ENCODE results near the gene TRIP13. TPM values are rescaled to one million over a fixed set of nuclear protein-coding genes. Genes with fewer than 3 reads are reported as not detected.

The TRIP13 gene
- total and polyA plus RNA-seq, 2 experiments from 2014 or later = 42.5 to 44.8 TPM

DNA sequence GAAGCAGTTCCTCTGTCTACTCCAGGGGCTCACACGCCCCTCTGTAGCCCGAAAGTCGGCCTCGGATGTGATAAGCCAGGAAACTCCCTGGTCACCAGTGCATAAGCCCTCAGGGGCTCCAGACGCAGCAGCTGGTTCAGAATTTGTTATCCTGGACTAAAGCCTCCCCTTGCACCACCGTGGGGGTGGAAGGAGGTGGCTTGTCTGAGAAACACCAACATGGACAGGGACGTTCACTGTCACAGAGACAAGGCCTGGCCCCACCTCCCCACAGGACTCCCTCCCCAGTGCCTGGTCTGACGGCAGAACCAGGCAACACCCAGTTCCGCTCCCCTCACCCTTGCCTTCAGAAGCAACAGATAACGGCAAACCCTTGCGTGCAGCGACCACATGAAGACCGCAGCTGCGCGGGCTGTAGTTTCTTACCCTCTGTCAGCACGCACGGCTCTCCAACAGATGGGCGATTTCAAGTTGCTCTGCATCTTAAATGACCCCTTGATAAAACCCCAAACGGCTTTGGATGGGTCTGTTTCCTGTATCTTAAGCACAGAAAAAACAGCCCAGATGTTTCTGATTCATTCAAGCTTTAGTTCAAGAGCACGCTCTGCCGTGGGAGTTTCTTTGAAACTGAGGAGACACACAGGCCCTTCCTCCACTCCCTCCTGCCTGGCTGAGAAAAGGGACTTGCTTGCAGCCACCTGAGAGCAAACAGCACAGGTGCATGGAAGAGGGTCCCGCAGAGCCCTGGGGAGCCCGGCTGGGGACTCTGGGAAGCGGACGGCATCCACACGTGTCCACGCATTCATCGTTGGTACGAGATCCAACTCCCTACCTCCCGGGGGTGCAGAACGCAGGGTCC lies 71.2 kb downstream of the TRIP13 start:
- Histone ChIP-seq H3K4me3 (no peak overlapping the region), H2AFZ (no peak overlapping the region), H3K4me2 (no peak overlapping the region), H3K4me1 (ENCODE audit: insufficient read depth) (no peaks in the 10 kb centered on the region), H3K79me2 (replicated peaks; ENCODE audit: insufficient read depth) (no peaks in the 10 kb centered on the region), H4K20me1 (replicated peaks; ENCODE audit: insufficient read depth) (no peaks in the 10 kb centered on the region), H3K9me2 (ENCODE audit: insufficient read depth) (no peaks in the 10 kb centered on the region), H3K27ac (ENCODE audit: low read depth) (no peak overlapping the region), H3K36me3 (ENCODE audit: insufficient read depth) (no peaks in the 10 kb centered on the region), H3F3A (replicated peaks; ENCODE audit: low read depth) (no peaks in the 10 kb centered on the region), H3K27me3 (ENCODE audit: insufficient read depth) (no peaks in the 10 kb centered on the region)
- Mint-ChIP-seq H3K9me3 (no peaks in the 10 kb centered on the region), H3K27ac (no peak overlapping the region), H3K4me1 (no peaks in the 10 kb centered on the region), H3K36me3 (ENCODE audit: low read depth) (no peaks in the 10 kb centered on the region), H3K4me3 (no peak overlapping the region), H3K27me3 (ENCODE audit: insufficient read depth, low read depth, poor library complexity) (peaks cover 9% of the 10 kb centered on the region)
- TF ChIP-seq ZNF114 (CRISPR knock-in tag; IDR thresholded peaks at IDR 0.05) = no peak
- TF ChIP-seq JUNB (IDR thresholded peaks at IDR 0.05; ENCODE audit: unreplicated experiment) = no peak
- no peak for TF ChIP-seq EZH2 (IDR thresholded peaks at IDR 0.05; ENCODE audit: low read depth, unreplicated experiment)
- TF ChIP-seq, protein P1, sequence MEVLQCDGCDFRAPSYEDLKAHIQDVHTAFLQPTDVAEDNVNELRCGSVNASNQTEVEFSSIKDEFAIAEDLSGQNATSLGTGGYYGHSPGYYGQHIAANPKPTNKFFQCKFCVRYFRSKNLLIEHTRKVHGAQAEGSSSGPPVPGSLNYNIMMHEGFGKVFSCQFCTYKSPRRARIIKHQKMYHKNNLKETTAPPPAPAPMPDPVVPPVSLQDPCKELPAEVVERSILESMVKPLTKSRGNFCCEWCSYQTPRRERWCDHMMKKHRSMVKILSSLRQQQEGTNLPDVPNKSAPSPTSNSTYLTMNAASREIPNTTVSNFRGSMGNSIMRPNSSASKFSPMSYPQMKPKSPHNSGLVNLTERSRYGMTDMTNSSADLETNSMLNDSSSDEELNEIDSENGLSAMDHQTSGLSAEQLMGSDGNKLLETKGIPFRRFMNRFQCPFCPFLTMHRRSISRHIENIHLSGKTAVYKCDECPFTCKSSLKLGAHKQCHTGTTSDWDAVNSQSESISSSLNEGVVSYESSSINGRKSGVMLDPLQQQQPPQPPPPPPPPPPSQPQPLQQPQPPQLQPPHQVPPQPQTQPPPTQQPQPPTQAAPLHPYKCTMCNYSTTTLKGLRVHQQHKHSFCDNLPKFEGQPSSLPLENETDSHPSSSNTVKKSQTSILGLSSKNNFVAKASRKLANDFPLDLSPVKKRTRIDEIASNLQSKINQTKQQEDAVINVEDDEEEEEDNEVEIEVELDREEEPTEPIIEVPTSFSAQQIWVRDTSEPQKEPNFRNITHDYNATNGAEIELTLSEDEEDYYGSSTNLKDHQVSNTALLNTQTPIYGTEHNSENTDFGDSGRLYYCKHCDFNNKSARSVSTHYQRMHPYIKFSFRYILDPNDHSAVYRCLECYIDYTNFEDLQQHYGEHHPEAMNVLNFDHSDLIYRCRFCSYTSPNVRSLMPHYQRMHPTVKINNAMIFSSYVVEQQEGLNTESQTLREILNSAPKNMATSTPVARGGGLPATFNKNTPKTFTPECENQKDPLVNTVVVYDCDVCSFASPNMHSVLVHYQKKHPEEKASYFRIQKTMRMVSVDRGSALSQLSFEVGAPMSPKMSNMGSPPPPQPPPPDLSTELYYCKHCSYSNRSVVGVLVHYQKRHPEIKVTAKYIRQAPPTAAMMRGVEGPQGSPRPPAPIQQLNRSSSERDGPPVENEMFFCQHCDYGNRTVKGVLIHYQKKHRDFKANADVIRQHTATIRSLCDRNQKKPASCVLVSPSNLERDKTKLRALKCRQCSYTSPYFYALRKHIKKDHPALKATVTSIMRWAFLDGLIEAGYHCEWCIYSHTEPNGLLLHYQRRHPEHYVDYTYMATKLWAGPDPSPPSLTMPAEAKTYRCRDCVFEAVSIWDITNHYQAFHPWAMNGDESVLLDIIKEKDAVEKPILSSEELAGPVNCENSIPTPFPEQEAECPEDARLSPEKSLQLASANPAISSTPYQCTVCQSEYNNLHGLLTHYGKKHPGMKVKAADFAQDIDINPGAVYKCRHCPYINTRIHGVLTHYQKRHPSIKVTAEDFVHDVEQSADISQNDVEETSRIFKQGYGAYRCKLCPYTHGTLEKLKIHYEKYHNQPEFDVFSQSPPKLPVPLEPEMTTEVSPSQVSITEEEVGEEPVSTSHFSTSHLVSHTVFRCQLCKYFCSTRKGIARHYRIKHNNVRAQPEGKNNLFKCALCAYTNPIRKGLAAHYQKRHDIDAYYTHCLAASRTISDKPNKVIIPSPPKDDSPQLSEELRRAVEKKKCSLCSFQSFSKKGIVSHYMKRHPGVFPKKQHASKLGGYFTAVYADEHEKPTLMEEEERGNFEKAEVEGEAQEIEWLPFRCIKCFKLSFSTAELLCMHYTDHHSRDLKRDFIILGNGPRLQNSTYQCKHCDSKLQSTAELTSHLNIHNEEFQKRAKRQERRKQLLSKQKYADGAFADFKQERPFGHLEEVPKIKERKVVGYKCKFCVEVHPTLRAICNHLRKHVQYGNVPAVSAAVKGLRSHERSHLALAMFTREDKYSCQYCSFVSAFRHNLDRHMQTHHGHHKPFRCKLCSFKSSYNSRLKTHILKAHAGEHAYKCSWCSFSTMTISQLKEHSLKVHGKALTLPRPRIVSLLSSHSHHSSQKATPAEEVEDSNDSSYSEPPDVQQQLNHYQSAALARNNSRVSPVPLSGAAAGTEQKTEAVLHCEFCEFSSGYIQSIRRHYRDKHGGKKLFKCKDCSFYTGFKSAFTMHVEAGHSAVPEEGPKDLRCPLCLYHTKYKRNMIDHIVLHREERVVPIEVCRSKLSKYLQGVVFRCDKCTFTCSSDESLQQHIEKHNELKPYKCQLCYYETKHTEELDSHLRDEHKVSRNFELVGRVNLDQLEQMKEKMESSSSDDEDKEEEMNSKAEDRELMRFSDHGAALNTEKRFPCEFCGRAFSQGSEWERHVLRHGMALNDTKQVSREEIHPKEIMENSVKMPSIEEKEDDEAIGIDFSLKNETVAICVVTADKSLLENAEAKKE (CRISPR knock-in tag; IDR thresholded peaks at IDR 0.05) = no peak
- TF ChIP-seq CREB1 (CRISPR knock-in tag; IDR thresholded peaks at IDR 0.05; ENCODE audit: low read depth) = no peak
- TF ChIP-seq, protein P2, sequence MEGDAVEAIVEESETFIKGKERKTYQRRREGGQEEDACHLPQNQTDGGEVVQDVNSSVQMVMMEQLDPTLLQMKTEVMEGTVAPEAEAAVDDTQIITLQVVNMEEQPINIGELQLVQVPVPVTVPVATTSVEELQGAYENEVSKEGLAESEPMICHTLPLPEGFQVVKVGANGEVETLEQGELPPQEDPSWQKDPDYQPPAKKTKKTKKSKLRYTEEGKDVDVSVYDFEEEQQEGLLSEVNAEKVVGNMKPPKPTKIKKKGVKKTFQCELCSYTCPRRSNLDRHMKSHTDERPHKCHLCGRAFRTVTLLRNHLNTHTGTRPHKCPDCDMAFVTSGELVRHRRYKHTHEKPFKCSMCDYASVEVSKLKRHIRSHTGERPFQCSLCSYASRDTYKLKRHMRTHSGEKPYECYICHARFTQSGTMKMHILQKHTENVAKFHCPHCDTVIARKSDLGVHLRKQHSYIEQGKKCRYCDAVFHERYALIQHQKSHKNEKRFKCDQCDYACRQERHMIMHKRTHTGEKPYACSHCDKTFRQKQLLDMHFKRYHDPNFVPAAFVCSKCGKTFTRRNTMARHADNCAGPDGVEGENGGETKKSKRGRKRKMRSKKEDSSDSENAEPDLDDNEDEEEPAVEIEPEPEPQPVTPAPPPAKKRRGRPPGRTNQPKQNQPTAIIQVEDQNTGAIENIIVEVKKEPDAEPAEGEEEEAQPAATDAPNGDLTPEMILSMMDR (conservative IDR thresholded peaks at IDR 0.05; ENCODE audit: low read depth in 2 of 2) = no peak
- no peak for TF ChIP-seq STAT1 (IDR thresholded peaks at IDR 0.05; ENCODE audit: unreplicated experiment)
- no peak for TF ChIP-seq EZH2phosphoT487 (IDR thresholded peaks at IDR 0.05; ENCODE audit: unreplicated experiment)
- TF ChIP-seq, protein P3, sequence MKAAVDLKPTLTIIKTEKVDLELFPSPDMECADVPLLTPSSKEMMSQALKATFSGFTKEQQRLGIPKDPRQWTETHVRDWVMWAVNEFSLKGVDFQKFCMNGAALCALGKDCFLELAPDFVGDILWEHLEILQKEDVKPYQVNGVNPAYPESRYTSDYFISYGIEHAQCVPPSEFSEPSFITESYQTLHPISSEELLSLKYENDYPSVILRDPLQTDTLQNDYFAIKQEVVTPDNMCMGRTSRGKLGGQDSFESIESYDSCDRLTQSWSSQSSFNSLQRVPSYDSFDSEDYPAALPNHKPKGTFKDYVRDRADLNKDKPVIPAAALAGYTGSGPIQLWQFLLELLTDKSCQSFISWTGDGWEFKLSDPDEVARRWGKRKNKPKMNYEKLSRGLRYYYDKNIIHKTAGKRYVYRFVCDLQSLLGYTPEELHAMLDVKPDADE (IDR thresholded peaks at IDR 0.05) = no peak
- TF ChIP-seq, protein P4, sequence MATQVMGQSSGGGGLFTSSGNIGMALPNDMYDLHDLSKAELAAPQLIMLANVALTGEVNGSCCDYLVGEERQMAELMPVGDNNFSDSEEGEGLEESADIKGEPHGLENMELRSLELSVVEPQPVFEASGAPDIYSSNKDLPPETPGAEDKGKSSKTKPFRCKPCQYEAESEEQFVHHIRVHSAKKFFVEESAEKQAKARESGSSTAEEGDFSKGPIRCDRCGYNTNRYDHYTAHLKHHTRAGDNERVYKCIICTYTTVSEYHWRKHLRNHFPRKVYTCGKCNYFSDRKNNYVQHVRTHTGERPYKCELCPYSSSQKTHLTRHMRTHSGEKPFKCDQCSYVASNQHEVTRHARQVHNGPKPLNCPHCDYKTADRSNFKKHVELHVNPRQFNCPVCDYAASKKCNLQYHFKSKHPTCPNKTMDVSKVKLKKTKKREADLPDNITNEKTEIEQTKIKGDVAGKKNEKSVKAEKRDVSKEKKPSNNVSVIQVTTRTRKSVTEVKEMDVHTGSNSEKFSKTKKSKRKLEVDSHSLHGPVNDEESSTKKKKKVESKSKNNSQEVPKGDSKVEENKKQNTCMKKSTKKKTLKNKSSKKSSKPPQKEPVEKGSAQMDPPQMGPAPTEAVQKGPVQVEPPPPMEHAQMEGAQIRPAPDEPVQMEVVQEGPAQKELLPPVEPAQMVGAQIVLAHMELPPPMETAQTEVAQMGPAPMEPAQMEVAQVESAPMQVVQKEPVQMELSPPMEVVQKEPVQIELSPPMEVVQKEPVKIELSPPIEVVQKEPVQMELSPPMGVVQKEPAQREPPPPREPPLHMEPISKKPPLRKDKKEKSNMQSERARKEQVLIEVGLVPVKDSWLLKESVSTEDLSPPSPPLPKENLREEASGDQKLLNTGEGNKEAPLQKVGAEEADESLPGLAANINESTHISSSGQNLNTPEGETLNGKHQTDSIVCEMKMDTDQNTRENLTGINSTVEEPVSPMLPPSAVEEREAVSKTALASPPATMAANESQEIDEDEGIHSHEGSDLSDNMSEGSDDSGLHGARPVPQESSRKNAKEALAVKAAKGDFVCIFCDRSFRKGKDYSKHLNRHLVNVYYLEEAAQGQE (IDR thresholded peaks at IDR 0.05; ENCODE audit: unreplicated experiment) = no peak
- no peak for TF ChIP-seq ZNF331 (CRISPR knock-in tag; IDR thresholded peaks at IDR 0.05; ENCODE audit: low read depth)
- no peak for TF ChIP-seq POLR2AphosphoS5 (IDR thresholded peaks at IDR 0.05; ENCODE audit: low read depth)
- TF ChIP-seq NANOG (IDR thresholded peaks at IDR 0.05; ENCODE audit: borderline replicate concordance) = no peak
- ATAC-seq = no peak
- no peak for DNase-seq (ENCODE audit: low spot score)
